Measurements from ENCODE around the gene PRSS1.
"Not testable (repeated sequence)": the region's sequence is repeated elsewhere in the genome, so short reads cannot be mapped to it uniquely, and the experiment has no call there.

The PRSS1 gene

GRCh38 chr7:142772051-142772450 lies 22.8 kb downstream of the PRSS1 start:
- H3K9ac ChIP-seq (ENCODE audit: low read length in 5 of 5) = no peak overlapping the region
- no peaks in the 10 kb centered on the region for H3K36me3 ChIP-seq (ENCODE audit: control insufficient read depth in 5 of 5, insufficient read depth in 5 of 5, low read length in 5 of 5)
- no peaks in the 10 kb centered on the region for H3K9me3 ChIP-seq (ENCODE audit: control insufficient read depth in 5 of 5, low read length in 5 of 5)
- peaks cover 0 to 5% (median 3%) of the 10 kb centered on the region in 5 donors for H3K27me3 ChIP-seq (ENCODE audit: control insufficient read depth in 5 of 5, insufficient read depth in 4 of 5, low read length in 5 of 5)
- H3K27ac ChIP-seq (ENCODE audit: low read depth, low read length) = no peak overlapping the region
- no peak overlapping the region for H3K4me3 ChIP-seq (ENCODE audit: low read depth in 1 of 5, low read length in 5 of 5)
- H3K4me1 ChIP-seq (ENCODE audit: control insufficient read depth in 5 of 5, insufficient read depth in 5 of 5, low read length in 5 of 5) = no peaks in the 10 kb centered on the region

DNA sequence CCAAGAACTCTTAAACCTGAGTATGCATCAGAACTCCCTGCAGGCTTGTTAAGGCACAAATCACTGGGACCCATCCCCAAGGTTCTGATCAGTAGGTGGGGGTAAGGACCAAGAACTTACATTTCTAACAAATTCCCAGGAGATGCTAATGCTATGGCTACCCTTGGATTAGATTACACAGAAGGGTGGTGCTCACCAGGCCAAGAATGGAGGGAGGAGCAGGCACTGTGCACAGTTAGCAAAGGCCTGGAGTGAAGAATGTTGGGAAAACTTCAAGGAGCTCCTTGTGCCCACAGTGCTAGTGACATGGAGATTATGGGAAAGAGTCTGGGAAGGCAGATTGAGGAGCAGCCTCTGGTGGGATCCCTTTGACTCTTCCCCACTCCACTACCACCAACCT lies 23.4 kb downstream of the PRSS1 start:
- no peak overlapping the region for H3K4me3 ChIP-seq (ENCODE audit: low read depth in 1 of 5, low read length in 5 of 5)
- no peaks in the 10 kb centered on the region for H3K4me1 ChIP-seq (ENCODE audit: control insufficient read depth in 5 of 5, insufficient read depth in 5 of 5, low read length in 5 of 5)
- H3K27ac ChIP-seq (ENCODE audit: low read depth, low read length) = no peak overlapping the region
- H3K27me3 ChIP-seq (ENCODE audit: control insufficient read depth in 5 of 5, insufficient read depth in 4 of 5, low read length in 5 of 5) = peaks cover 0 to 5% (median 3%) of the 10 kb centered on the region in 5 donors
- H3K9ac ChIP-seq (ENCODE audit: low read length in 5 of 5) = no peak overlapping the region
- H3K9me3 ChIP-seq (ENCODE audit: control insufficient read depth in 5 of 5, low read length in 5 of 5) = no peaks in the 10 kb centered on the region
- H3K36me3 ChIP-seq (ENCODE audit: control insufficient read depth in 5 of 5, insufficient read depth in 5 of 5, low read length in 5 of 5) = no peaks in the 10 kb centered on the region

DNA sequence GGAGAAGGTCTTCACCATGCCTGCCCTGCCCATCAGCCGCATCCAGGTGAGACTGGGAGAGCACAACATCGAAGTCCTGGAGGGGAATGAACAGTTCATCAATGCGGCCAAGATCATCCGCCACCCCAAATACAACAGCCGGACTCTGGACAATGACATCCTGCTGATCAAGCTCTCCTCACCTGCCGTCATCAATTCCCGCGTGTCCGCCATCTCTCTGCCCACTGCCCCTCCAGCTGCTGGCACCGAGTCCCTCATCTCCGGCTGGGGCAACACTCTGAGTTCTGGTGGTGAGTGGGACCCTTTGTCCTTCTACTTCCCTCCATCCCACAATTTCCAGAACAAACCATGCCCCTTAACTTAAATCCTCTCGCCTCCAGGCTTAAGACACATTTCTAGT lies 24.0 kb downstream of the PRSS1 start:
- peaks cover 0 to 5% (median 3%) of the 10 kb centered on the region in 5 donors for H3K27me3 ChIP-seq (ENCODE audit: control insufficient read depth in 5 of 5, insufficient read depth in 4 of 5, low read length in 5 of 5)
- no peak overlapping the region for H3K4me3 ChIP-seq (ENCODE audit: low read depth in 1 of 5, low read length in 5 of 5)
- no peaks in the 10 kb centered on the region for H3K36me3 ChIP-seq (ENCODE audit: control insufficient read depth in 5 of 5, insufficient read depth in 5 of 5, low read length in 5 of 5)
- no peak overlapping the region for H3K27ac ChIP-seq (ENCODE audit: low read depth, low read length)
- H3K9ac ChIP-seq (ENCODE audit: low read length in 5 of 5) = no peak overlapping the region
- H3K4me1 ChIP-seq (ENCODE audit: control insufficient read depth in 5 of 5, insufficient read depth in 5 of 5, low read length in 5 of 5) = no peaks in the 10 kb centered on the region
- H3K9me3 ChIP-seq (ENCODE audit: control insufficient read depth in 5 of 5, low read length in 5 of 5) = no peaks in the 10 kb centered on the region

GRCh38 chr7:142773937-142774744 lies 24.9 kb downstream of the PRSS1 start:
- H3K36me3 ChIP-seq (ENCODE audit: control insufficient read depth in 5 of 5, insufficient read depth in 5 of 5, low read length in 5 of 5) = no peaks in the 10 kb centered on the region
- H3K27me3 ChIP-seq (ENCODE audit: control insufficient read depth in 5 of 5, insufficient read depth in 4 of 5, low read length in 5 of 5) = peaks cover 0 to 5% (median 3%) of the 10 kb centered on the region in 5 donors
- no peaks in the 10 kb centered on the region for H3K4me1 ChIP-seq (ENCODE audit: control insufficient read depth in 5 of 5, insufficient read depth in 5 of 5, low read length in 5 of 5)
- no peak overlapping the region for H3K9ac ChIP-seq (ENCODE audit: low read length in 5 of 5)
- H3K9me3 ChIP-seq (ENCODE audit: control insufficient read depth in 5 of 5, low read length in 5 of 5) = no peaks in the 10 kb centered on the region
- no peak overlapping the region for H3K27ac ChIP-seq (ENCODE audit: low read depth, low read length)
- no peak overlapping the region for H3K4me3 ChIP-seq (ENCODE audit: low read depth in 1 of 5, low read length in 5 of 5)

DNA sequence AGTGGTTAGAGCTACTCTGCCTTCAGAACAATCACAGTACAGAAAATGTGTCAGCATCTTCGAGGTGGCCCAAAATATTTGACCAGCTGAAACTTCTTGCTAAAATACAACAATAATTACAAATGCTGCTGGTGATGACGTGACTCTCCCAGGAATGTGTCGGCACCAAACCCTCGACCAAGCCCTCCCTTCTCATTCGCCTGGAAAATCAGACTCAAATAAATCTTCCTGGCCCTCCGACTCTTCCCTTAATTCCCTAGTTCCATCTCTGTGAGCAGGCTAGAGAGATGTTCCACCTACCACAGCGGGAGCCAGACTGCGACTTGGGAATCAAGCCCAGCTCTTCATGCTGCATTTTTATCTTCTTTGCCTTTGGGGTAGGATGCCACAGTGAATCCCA lies 25.6 kb downstream of the PRSS1 start:
- Histone ChIP-seq H3K9me3 (ENCODE audit: control insufficient read depth in 5 of 5, low read length in 5 of 5) (no peaks in the 10 kb centered on the region), H3K27ac (ENCODE audit: low read depth, low read length) (no peak overlapping the region), H3K9ac (ENCODE audit: low read length in 5 of 5) (no peak overlapping the region), H3K27me3 (ENCODE audit: control insufficient read depth in 5 of 5, insufficient read depth in 4 of 5, low read length in 5 of 5) (peaks cover 0 to 5% (median 3%) of the 10 kb centered on the region in 5 donors), H3K36me3 (ENCODE audit: control insufficient read depth in 5 of 5, insufficient read depth in 5 of 5, low read length in 5 of 5) (no peaks in the 10 kb centered on the region), H3K4me3 (ENCODE audit: low read depth in 1 of 5, low read length in 5 of 5) (no peak overlapping the region), H3K4me1 (ENCODE audit: control insufficient read depth in 5 of 5, insufficient read depth in 5 of 5, low read length in 5 of 5) (no peaks in the 10 kb centered on the region)

DNA sequence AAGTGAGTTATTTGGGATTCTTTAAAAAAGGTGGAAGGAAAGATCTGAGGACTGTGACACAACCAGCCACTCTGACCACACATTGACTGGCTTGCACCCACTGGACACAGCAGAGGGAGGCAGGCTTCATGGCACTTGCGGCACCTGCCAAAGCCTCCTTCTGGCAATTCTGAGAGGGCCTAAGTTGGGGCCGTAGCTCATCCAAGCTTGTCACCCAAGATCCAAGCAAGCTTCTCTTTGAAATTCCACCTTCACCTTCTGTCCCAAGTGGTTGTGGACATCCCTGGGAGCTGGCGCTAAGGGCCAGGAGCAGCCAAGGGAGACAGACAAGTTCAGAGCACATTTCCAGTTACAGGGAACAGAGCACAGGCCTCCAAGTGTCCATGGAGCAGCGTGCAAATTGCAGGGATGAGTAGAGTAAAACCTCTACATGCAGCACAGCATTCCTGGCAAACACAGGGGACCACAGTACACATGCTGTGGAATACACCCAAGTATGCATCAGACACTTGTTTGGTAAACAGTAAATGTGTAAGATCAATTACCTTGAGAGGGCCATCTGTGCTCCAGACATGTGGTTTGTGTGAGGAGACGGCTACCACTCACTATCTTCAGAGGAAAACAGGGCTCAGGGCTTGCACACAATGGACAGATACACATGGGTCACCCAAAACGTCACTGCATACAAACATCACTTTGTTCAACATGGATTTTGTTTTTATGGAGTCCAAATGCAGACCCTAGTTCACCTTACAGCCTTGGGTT lies 26.3 kb downstream of the PRSS1 start:
- H3K36me3 ChIP-seq (ENCODE audit: control insufficient read depth in 5 of 5, insufficient read depth in 5 of 5, low read length in 5 of 5); H3K27ac ChIP-seq (ENCODE audit: low read depth, low read length); H3K4me1 ChIP-seq (ENCODE audit: control insufficient read depth in 5 of 5, insufficient read depth in 5 of 5, low read length in 5 of 5); H3K9me3 ChIP-seq (ENCODE audit: control insufficient read depth in 5 of 5, low read length in 5 of 5); H3K9ac ChIP-seq (ENCODE audit: low read length in 5 of 5); H3K4me3 ChIP-seq (ENCODE audit: low read depth in 1 of 5, low read length in 5 of 5); H3K27me3 ChIP-seq (ENCODE audit: control insufficient read depth in 5 of 5, insufficient read depth in 4 of 5, low read length in 5 of 5): not testable (repeated sequence)

GRCh38 chr7:142776206-142776844 lies 27.1 kb downstream of the PRSS1 start:
- Histone ChIP-seq H3K4me1 (ENCODE audit: control insufficient read depth in 5 of 5, insufficient read depth in 5 of 5, low read length in 5 of 5) (no peaks in the 10 kb centered on the region), H3K4me3 (ENCODE audit: low read depth in 1 of 5, low read length in 5 of 5) (no peak overlapping the region), H3K36me3 (ENCODE audit: control insufficient read depth in 5 of 5, insufficient read depth in 5 of 5, low read length in 5 of 5) (no peaks in the 10 kb centered on the region), H3K27me3 (ENCODE audit: control insufficient read depth in 5 of 5, insufficient read depth in 4 of 5, low read length in 5 of 5) (peaks cover 0 to 9% (median 2%) of the 10 kb centered on the region in 5 donors), H3K9ac (ENCODE audit: low read length in 5 of 5) (no peak overlapping the region), H3K27ac (ENCODE audit: low read depth, low read length) (no peak overlapping the region), H3K9me3 (ENCODE audit: control insufficient read depth in 5 of 5, low read length in 5 of 5) (no peaks in the 10 kb centered on the region)

- not testable (repeated sequence) for H3K4me1 ChIP-seq (ENCODE audit: control insufficient read depth in 5 of 5, insufficient read depth in 5 of 5, low read length in 5 of 5); H3K4me3 ChIP-seq (ENCODE audit: low read depth in 1 of 5, low read length in 5 of 5); H3K9me3 ChIP-seq (ENCODE audit: control insufficient read depth in 5 of 5, low read length in 5 of 5); H3K9ac ChIP-seq (ENCODE audit: low read length in 5 of 5); H3K27ac ChIP-seq (ENCODE audit: low read depth, low read length); H3K36me3 ChIP-seq (ENCODE audit: control insufficient read depth in 5 of 5, insufficient read depth in 5 of 5, low read length in 5 of 5); H3K27me3 ChIP-seq (ENCODE audit: control insufficient read depth in 5 of 5, insufficient read depth in 4 of 5, low read length in 5 of 5)
Measured at GRCh38 chr7:142776845-142777225, 27.6 kb downstream of the PRSS1 start.

GRCh38 chr7:142777318-142777717 lies 28.0 kb downstream of the PRSS1 start:
- Histone ChIP-seq H3K9me3 (ENCODE audit: control insufficient read depth in 5 of 5, low read length in 5 of 5) (no peaks in the 10 kb centered on the region), H3K4me3 (ENCODE audit: low read depth in 1 of 5, low read length in 5 of 5) (no peak overlapping the region), H3K36me3 (ENCODE audit: control insufficient read depth in 5 of 5, insufficient read depth in 5 of 5, low read length in 5 of 5) (no peaks in the 10 kb centered on the region), H3K27me3 (ENCODE audit: control insufficient read depth in 5 of 5, insufficient read depth in 4 of 5, low read length in 5 of 5) (peaks cover 0 to 5% (median 0%) of the 10 kb centered on the region in 5 donors), H3K9ac (ENCODE audit: low read length in 5 of 5) (no peak overlapping the region), H3K27ac (ENCODE audit: low read depth, low read length) (no peak overlapping the region), H3K4me1 (ENCODE audit: control insufficient read depth in 5 of 5, insufficient read depth in 5 of 5, low read length in 5 of 5) (no peaks in the 10 kb centered on the region)
